ENCODE data around the gene HBP1. TPM values are rescaled to one million over a fixed set of nuclear protein-coding genes. Genes with fewer than 3 reads are reported as not detected.

HBP1 gene
- total and polyA plus RNA-seq, 2 experiments from 2014 or later = 36.0 to 52.8 TPM

DNA sequence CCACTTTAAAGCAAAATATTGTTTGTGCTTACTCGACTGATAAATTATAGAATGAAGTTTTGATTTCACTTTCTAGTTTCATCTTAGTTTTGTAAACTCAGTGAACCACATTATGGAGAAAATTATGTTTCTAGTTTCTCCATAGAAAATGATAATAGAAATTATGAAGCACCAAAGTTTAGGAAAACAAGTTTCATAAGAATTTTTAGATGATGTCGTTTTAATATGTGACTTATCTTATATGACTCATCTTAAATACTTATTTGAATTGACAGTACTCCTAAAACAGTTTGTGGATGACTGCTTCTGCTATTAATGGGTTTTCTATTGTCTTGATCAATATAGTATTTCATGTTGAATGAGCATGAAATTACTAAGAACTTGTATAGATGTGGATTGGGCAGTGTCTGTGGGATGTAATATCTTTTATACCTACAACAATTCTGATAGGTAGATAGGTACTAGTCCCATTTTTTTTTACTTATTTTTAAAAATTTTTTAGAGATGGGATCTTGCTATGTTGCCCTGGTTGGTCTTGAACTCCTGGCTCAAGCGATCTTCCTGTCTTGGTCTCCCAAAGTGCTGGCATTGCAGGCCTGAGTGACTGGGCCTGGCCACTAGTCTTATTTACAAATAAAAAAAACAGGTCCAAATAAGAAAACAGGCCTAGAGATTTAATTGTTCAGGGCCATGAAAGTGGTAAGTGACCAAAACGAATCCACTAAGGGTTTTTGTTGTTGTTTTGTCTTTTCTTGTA is 3.7 kb downstream of the HBP1 start (continued):
- TF ChIP-seq, protein P1, sequence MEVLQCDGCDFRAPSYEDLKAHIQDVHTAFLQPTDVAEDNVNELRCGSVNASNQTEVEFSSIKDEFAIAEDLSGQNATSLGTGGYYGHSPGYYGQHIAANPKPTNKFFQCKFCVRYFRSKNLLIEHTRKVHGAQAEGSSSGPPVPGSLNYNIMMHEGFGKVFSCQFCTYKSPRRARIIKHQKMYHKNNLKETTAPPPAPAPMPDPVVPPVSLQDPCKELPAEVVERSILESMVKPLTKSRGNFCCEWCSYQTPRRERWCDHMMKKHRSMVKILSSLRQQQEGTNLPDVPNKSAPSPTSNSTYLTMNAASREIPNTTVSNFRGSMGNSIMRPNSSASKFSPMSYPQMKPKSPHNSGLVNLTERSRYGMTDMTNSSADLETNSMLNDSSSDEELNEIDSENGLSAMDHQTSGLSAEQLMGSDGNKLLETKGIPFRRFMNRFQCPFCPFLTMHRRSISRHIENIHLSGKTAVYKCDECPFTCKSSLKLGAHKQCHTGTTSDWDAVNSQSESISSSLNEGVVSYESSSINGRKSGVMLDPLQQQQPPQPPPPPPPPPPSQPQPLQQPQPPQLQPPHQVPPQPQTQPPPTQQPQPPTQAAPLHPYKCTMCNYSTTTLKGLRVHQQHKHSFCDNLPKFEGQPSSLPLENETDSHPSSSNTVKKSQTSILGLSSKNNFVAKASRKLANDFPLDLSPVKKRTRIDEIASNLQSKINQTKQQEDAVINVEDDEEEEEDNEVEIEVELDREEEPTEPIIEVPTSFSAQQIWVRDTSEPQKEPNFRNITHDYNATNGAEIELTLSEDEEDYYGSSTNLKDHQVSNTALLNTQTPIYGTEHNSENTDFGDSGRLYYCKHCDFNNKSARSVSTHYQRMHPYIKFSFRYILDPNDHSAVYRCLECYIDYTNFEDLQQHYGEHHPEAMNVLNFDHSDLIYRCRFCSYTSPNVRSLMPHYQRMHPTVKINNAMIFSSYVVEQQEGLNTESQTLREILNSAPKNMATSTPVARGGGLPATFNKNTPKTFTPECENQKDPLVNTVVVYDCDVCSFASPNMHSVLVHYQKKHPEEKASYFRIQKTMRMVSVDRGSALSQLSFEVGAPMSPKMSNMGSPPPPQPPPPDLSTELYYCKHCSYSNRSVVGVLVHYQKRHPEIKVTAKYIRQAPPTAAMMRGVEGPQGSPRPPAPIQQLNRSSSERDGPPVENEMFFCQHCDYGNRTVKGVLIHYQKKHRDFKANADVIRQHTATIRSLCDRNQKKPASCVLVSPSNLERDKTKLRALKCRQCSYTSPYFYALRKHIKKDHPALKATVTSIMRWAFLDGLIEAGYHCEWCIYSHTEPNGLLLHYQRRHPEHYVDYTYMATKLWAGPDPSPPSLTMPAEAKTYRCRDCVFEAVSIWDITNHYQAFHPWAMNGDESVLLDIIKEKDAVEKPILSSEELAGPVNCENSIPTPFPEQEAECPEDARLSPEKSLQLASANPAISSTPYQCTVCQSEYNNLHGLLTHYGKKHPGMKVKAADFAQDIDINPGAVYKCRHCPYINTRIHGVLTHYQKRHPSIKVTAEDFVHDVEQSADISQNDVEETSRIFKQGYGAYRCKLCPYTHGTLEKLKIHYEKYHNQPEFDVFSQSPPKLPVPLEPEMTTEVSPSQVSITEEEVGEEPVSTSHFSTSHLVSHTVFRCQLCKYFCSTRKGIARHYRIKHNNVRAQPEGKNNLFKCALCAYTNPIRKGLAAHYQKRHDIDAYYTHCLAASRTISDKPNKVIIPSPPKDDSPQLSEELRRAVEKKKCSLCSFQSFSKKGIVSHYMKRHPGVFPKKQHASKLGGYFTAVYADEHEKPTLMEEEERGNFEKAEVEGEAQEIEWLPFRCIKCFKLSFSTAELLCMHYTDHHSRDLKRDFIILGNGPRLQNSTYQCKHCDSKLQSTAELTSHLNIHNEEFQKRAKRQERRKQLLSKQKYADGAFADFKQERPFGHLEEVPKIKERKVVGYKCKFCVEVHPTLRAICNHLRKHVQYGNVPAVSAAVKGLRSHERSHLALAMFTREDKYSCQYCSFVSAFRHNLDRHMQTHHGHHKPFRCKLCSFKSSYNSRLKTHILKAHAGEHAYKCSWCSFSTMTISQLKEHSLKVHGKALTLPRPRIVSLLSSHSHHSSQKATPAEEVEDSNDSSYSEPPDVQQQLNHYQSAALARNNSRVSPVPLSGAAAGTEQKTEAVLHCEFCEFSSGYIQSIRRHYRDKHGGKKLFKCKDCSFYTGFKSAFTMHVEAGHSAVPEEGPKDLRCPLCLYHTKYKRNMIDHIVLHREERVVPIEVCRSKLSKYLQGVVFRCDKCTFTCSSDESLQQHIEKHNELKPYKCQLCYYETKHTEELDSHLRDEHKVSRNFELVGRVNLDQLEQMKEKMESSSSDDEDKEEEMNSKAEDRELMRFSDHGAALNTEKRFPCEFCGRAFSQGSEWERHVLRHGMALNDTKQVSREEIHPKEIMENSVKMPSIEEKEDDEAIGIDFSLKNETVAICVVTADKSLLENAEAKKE (CRISPR knock-in tag; IDR thresholded peaks at IDR 0.05) = no peak
- TF ChIP-seq, protein P2, sequence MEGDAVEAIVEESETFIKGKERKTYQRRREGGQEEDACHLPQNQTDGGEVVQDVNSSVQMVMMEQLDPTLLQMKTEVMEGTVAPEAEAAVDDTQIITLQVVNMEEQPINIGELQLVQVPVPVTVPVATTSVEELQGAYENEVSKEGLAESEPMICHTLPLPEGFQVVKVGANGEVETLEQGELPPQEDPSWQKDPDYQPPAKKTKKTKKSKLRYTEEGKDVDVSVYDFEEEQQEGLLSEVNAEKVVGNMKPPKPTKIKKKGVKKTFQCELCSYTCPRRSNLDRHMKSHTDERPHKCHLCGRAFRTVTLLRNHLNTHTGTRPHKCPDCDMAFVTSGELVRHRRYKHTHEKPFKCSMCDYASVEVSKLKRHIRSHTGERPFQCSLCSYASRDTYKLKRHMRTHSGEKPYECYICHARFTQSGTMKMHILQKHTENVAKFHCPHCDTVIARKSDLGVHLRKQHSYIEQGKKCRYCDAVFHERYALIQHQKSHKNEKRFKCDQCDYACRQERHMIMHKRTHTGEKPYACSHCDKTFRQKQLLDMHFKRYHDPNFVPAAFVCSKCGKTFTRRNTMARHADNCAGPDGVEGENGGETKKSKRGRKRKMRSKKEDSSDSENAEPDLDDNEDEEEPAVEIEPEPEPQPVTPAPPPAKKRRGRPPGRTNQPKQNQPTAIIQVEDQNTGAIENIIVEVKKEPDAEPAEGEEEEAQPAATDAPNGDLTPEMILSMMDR (conservative IDR thresholded peaks at IDR 0.05; ENCODE audit: low read depth in 2 of 2) = no peak
- no peak for TF ChIP-seq EZH2 (IDR thresholded peaks at IDR 0.05; ENCODE audit: low read depth, unreplicated experiment)
- TF ChIP-seq JUNB (IDR thresholded peaks at IDR 0.05; ENCODE audit: unreplicated experiment) = no peak
- no peak for TF ChIP-seq POLR2AphosphoS5 (IDR thresholded peaks at IDR 0.05; ENCODE audit: low read depth)
- TF ChIP-seq NANOG (IDR thresholded peaks at IDR 0.05; ENCODE audit: borderline replicate concordance) = no peak

DNA sequence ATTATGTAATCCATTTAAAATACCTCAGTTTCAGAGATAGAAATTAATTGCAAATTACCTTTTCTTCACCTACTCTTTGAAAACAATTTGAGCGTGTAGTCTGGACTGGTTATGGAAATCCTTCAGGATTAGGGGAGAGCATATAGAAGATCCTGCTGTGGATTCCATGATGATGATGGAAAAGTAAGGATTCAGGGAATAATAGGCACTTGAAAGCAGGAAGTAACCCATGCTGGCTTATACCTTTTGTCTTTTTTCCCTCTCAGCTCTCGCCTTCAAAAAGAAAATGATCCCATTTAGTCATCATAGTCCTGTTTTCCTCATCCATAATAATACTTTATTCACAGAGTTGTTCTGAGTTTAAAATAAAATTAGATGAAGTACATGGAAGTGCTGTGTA is 4.4 kb downstream of the HBP1 start:
- H3K4me3 Mint-ChIP-seq = no peak overlapping the region
- H3K4me1 Mint-ChIP-seq = peaks cover 23% of the 10 kb centered on the region
- Histone ChIP-seq H3F3A (replicated peaks; ENCODE audit: low read depth) (no peaks in the 10 kb centered on the region), H3K9me2 (ENCODE audit: insufficient read depth) (no peaks in the 10 kb centered on the region), H4K20me1 (replicated peaks; ENCODE audit: insufficient read depth) (no peaks in the 10 kb centered on the region), H3K4me3 (peak overlapping the region; percentile 11; the same call in 1 of the 2 replicates), H3K4me2 (peak overlapping the region; percentile 40), H3K36me3 (ENCODE audit: insufficient read depth) (no peaks in the 10 kb centered on the region), H2AFZ (no peak overlapping the region), H3K27ac (ENCODE audit: low read depth) (peak overlapping the region; percentile 11), H3K79me2 (replicated peaks; ENCODE audit: insufficient read depth) (peaks cover 77% of the 10 kb centered on the region), H3K27me3 (ENCODE audit: insufficient read depth) (no peaks in the 10 kb centered on the region), H3K4me1 (ENCODE audit: insufficient read depth) (peaks cover 18% of the 10 kb centered on the region)
- peaks cover 3% of the 10 kb centered on the region; the same call in 2 of the 3 replicates for H3K36me3 Mint-ChIP-seq (ENCODE audit: low read depth)
- DNase-seq (ENCODE audit: low spot score) = peak; percentile 45
- no peak for ATAC-seq
- H3K9me3 Mint-ChIP-seq = no peaks in the 10 kb centered on the region
- H3K27me3 Mint-ChIP-seq (ENCODE audit: insufficient read depth, low read depth, poor library complexity) = peaks cover 4% of the 10 kb centered on the region
- peak overlapping the region; percentile 69 for H3K27ac Mint-ChIP-seq
- no peak for TF ChIP-seq ZNF114 (CRISPR knock-in tag; IDR thresholded peaks at IDR 0.05)
- TF ChIP-seq EZH2phosphoT487 (IDR thresholded peaks at IDR 0.05; ENCODE audit: unreplicated experiment) = no peak
- no peak for TF ChIP-seq ZNF331 (CRISPR knock-in tag; IDR thresholded peaks at IDR 0.05; ENCODE audit: low read depth)
- no peak for TF ChIP-seq JUNB (IDR thresholded peaks at IDR 0.05; ENCODE audit: unreplicated experiment)
- TF ChIP-seq, protein P3, sequence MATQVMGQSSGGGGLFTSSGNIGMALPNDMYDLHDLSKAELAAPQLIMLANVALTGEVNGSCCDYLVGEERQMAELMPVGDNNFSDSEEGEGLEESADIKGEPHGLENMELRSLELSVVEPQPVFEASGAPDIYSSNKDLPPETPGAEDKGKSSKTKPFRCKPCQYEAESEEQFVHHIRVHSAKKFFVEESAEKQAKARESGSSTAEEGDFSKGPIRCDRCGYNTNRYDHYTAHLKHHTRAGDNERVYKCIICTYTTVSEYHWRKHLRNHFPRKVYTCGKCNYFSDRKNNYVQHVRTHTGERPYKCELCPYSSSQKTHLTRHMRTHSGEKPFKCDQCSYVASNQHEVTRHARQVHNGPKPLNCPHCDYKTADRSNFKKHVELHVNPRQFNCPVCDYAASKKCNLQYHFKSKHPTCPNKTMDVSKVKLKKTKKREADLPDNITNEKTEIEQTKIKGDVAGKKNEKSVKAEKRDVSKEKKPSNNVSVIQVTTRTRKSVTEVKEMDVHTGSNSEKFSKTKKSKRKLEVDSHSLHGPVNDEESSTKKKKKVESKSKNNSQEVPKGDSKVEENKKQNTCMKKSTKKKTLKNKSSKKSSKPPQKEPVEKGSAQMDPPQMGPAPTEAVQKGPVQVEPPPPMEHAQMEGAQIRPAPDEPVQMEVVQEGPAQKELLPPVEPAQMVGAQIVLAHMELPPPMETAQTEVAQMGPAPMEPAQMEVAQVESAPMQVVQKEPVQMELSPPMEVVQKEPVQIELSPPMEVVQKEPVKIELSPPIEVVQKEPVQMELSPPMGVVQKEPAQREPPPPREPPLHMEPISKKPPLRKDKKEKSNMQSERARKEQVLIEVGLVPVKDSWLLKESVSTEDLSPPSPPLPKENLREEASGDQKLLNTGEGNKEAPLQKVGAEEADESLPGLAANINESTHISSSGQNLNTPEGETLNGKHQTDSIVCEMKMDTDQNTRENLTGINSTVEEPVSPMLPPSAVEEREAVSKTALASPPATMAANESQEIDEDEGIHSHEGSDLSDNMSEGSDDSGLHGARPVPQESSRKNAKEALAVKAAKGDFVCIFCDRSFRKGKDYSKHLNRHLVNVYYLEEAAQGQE (IDR thresholded peaks at IDR 0.05; ENCODE audit: unreplicated experiment) = no peak
- no peak for TF ChIP-seq CREB1 (CRISPR knock-in tag; IDR thresholded peaks at IDR 0.05; ENCODE audit: low read depth)
- TF ChIP-seq, protein P4, sequence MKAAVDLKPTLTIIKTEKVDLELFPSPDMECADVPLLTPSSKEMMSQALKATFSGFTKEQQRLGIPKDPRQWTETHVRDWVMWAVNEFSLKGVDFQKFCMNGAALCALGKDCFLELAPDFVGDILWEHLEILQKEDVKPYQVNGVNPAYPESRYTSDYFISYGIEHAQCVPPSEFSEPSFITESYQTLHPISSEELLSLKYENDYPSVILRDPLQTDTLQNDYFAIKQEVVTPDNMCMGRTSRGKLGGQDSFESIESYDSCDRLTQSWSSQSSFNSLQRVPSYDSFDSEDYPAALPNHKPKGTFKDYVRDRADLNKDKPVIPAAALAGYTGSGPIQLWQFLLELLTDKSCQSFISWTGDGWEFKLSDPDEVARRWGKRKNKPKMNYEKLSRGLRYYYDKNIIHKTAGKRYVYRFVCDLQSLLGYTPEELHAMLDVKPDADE (IDR thresholded peaks at IDR 0.05) = no peak
